HCT116 (cell line): ENCODE results near the gene SLC25A19.

Experiments
- EGR1 ChIP-seq: IDR thresholded peaks from 2 replicates; pipeline ENCODE4 v1.6.1; 2012; ENCODE audit warnings: low read depth
- EZH2 ChIP-seq: fragments of 200-600 bp; sonication (generic); IDR thresholded peaks from 2 replicates; pipeline ENCODE4 v1.6.1; 2017; ENCODE audit warnings: antibody characterized with exemption, mixed run types
- EZH2phosphoT487 ChIP-seq: fragments of 200-600 bp; IDR thresholded peaks from 2 replicates; pipeline ENCODE4 v1.6.1; 2018; ENCODE audit warnings: antibody characterized with exemption, borderline replicate concordance
- FOSL1 ChIP-seq: IDR thresholded peaks from 2 replicates; pipeline ENCODE4 v1.6.1; 2012; ENCODE audit warnings: low read depth
- POLR2A ChIP-seq: IDR thresholded peaks from 2 replicates; pipeline ENCODE4 v1.7.0; 2011; ENCODE audit warnings: borderline replicate concordance; ENCODE audit not compliant: insufficient read depth, insufficient read length; ENCODE audit errors: extremely low read depth
- RAD21 ChIP-seq: IDR thresholded peaks from 2 replicates; pipeline ENCODE4 v1.6.1; 2012; ENCODE audit warnings: low read depth, mild to moderate bottlenecking
- SIN3A ChIP-seq: IDR thresholded peaks from 2 replicates; pipeline ENCODE4 v1.6.1; 2012; ENCODE audit warnings: low read depth
- SP1 ChIP-seq: IDR thresholded peaks from 2 replicates; pipeline ENCODE4 v1.6.1; 2012; ENCODE audit warnings: low read depth
- TCF7L2 ChIP-seq: IDR thresholded peaks from 2 replicates; pipeline ENCODE4 v1.7.0; 2011; ENCODE audit warnings: borderline replicate concordance, inconsistent platforms; ENCODE audit not compliant: insufficient read depth, insufficient read length; ENCODE audit errors: extremely low read depth
- YY1 ChIP-seq: IDR thresholded peaks from 2 replicates; pipeline ENCODE4 v1.6.1; 2011; ENCODE audit warnings: low read length, low read depth, moderate library complexity, mild to moderate bottlenecking; ENCODE audit not compliant: insufficient replicate concordance; ENCODE audit errors: extremely low read depth
- TF ChIP-seq, protein P1 (sequence below), 3 experiments: fragments of 200-600 bp in 1 of 3; sonication (generic) in 1 of 3; IDR thresholded peaks in 2 of 3; conservative IDR thresholded peaks in 1 of 3; 2 replicates each; pipeline ENCODE4 v1.5.1; 2012 to 2017; ENCODE audit warnings: low read depth in 2 of 3, low read length in 2 of 3, antibody characterized with exemption in 1 of 3, borderline replicate concordance in 1 of 3, control low read depth in 1 of 3, mild to moderate bottlenecking in 1 of 3, mixed read lengths in 1 of 3, mixed run types in 1 of 3, moderate library complexity in 1 of 3; ENCODE audit not compliant: insufficient read depth in 1 of 3
- TF ChIP-seq, protein P2 (sequence below): IDR thresholded peaks from 2 replicates; pipeline ENCODE4 v1.6.1; 2012; ENCODE audit warnings: low read depth

DNA sequence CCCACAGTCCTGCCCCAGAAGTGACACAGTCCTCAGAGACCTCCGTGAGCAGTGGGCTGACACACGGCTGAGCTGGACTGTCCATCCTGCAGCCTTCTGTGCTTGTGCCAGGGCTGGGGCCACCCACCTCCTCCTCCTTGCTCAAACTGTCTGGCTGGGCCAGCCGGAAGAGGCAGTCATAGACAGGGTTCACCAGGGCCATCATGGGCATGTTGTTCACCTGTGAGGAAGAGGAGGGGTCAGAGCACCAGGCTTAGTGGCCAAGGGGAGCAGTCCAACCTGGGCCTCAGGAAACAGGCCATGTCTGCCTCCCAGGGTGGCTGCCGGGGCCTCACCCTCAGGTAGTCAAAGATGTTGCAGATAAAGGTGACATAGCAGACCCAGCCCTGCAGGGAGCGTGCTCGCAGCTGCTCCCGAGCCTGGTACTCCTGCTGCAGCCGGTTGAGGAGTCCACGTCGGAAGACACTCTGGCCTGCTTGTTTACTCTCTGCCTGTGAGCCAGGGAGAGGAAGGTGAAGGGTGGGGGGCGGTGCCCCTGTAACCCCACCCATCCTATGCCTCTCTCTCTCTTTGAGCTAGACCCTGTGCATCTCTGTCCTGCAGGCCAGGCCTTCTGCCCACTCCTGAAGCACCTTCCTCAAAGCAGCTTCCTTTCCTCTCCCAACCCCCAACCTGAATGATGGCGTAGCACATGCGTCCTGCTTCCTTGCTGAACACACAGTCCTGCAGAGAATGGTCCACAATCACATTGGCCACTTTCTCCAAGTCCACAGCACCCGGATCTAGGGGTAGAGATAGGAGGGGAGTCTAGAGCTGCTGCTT lies 21.6 kb downstream of the SLC25A19 start:
- TF ChIP-seq, protein P1, sequence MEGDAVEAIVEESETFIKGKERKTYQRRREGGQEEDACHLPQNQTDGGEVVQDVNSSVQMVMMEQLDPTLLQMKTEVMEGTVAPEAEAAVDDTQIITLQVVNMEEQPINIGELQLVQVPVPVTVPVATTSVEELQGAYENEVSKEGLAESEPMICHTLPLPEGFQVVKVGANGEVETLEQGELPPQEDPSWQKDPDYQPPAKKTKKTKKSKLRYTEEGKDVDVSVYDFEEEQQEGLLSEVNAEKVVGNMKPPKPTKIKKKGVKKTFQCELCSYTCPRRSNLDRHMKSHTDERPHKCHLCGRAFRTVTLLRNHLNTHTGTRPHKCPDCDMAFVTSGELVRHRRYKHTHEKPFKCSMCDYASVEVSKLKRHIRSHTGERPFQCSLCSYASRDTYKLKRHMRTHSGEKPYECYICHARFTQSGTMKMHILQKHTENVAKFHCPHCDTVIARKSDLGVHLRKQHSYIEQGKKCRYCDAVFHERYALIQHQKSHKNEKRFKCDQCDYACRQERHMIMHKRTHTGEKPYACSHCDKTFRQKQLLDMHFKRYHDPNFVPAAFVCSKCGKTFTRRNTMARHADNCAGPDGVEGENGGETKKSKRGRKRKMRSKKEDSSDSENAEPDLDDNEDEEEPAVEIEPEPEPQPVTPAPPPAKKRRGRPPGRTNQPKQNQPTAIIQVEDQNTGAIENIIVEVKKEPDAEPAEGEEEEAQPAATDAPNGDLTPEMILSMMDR (IDR thresholded peaks at IDR 0.05 in 2 of 3, conservative IDR thresholded peaks at IDR 0.05 in 1 of 3; ENCODE audit: borderline replicate concordance in 1 of 3, insufficient read depth in 1 of 3, low read depth in 2 of 3, low read length in 2 of 3) = peak in 2 of 3 experiments; percentile 38; a peak in 3 of 6 replicates
- TF ChIP-seq EZH2phosphoT487 = no peak
- TF ChIP-seq RAD21 = no peak
- TF ChIP-seq EZH2 = no peak
- TF ChIP-seq FOSL1 = no peak
- TF ChIP-seq POLR2A = peak; percentile 24
- no peak for TF ChIP-seq EGR1
- TF ChIP-seq SIN3A = no peak
- no peak for TF ChIP-seq YY1
- TF ChIP-seq TCF7L2 = no peak
- TF ChIP-seq, protein P2, sequence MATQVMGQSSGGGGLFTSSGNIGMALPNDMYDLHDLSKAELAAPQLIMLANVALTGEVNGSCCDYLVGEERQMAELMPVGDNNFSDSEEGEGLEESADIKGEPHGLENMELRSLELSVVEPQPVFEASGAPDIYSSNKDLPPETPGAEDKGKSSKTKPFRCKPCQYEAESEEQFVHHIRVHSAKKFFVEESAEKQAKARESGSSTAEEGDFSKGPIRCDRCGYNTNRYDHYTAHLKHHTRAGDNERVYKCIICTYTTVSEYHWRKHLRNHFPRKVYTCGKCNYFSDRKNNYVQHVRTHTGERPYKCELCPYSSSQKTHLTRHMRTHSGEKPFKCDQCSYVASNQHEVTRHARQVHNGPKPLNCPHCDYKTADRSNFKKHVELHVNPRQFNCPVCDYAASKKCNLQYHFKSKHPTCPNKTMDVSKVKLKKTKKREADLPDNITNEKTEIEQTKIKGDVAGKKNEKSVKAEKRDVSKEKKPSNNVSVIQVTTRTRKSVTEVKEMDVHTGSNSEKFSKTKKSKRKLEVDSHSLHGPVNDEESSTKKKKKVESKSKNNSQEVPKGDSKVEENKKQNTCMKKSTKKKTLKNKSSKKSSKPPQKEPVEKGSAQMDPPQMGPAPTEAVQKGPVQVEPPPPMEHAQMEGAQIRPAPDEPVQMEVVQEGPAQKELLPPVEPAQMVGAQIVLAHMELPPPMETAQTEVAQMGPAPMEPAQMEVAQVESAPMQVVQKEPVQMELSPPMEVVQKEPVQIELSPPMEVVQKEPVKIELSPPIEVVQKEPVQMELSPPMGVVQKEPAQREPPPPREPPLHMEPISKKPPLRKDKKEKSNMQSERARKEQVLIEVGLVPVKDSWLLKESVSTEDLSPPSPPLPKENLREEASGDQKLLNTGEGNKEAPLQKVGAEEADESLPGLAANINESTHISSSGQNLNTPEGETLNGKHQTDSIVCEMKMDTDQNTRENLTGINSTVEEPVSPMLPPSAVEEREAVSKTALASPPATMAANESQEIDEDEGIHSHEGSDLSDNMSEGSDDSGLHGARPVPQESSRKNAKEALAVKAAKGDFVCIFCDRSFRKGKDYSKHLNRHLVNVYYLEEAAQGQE = no peak
- no peak for TF ChIP-seq SP1
